ENCODE results near the gene GUCY2F. TPM values are rescaled to one million over a fixed set of nuclear protein-coding genes. Genes with fewer than 3 reads are reported as not detected.

GUCY2F gene
- polyA plus RNA-seq, 1 donor (not counting 4 experiments of a cell fraction or from before 2014, with no cell fraction given) = not detected

DNA sequence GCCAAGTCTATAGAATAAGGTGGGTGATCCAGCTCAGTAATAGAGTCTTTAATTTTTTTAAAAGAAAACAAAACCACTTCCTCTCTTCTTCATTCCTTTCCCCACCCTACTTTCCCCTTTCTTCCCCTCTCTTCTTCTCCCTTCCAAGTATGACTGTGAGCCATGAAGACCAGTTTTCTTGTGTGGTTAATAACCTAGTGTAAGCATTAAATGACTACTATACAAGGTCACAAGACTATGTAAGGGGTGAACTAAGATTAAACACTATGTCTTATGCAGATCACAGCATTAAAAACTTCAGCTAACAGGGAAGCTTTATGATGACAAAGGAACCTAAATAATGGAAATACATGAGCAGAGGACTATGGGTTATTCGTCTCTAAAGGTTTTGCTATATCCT, 135.4 kb downstream of the GUCY2F start:
- Histone ChIP-seq H3K27ac (ENCODE audit: control insufficient read depth, insufficient read depth, low read length) (no peak overlapping the region), H3K36me3 (ENCODE audit: control insufficient read depth in 2 of 2, extremely low read depth in 1 of 2, insufficient read depth in 2 of 2, low read length in 2 of 2) (no peaks in the 10 kb centered on the region), H3K4me3 (ENCODE audit: control insufficient read depth in 2 of 3, extremely low read depth in 1 of 3, insufficient read depth in 2 of 3, low read depth in 1 of 3, low read length in 3 of 3) (no peak overlapping the region), H3K9me1 (ENCODE audit: control insufficient read depth, extremely low read depth, insufficient read depth, low read length) (no peaks in the 10 kb centered on the region), H3K27me3 (ENCODE audit: control insufficient read depth, extremely low read depth, insufficient read depth, low read length) (no peaks in the 10 kb centered on the region), H3K9me3 (ENCODE audit: control insufficient read depth, low read depth, low read length) (no peaks in the 10 kb centered on the region), H2AFZ (ENCODE audit: control insufficient read depth, low read length) (no peak overlapping the region), H3K79me2 (ENCODE audit: control insufficient read depth, insufficient read depth, low read length) (no peaks in the 10 kb centered on the region), H4K20me1 (ENCODE audit: control insufficient read depth, extremely low read depth, insufficient read depth, low read length) (no peaks in the 10 kb centered on the region), H3K9ac (ENCODE audit: control insufficient read depth, extremely low read depth, insufficient read depth, low read length) (no peak overlapping the region), H3K4me1 (ENCODE audit: control insufficient read depth, extremely low read depth, insufficient read depth, low read length) (peaks cover 10% of the 10 kb centered on the region), H3K4me2 (ENCODE audit: control insufficient read depth, extremely low read depth, insufficient read depth, low read depth, low read length) (no peak overlapping the region)
- TF ChIP-seq, protein P1, sequence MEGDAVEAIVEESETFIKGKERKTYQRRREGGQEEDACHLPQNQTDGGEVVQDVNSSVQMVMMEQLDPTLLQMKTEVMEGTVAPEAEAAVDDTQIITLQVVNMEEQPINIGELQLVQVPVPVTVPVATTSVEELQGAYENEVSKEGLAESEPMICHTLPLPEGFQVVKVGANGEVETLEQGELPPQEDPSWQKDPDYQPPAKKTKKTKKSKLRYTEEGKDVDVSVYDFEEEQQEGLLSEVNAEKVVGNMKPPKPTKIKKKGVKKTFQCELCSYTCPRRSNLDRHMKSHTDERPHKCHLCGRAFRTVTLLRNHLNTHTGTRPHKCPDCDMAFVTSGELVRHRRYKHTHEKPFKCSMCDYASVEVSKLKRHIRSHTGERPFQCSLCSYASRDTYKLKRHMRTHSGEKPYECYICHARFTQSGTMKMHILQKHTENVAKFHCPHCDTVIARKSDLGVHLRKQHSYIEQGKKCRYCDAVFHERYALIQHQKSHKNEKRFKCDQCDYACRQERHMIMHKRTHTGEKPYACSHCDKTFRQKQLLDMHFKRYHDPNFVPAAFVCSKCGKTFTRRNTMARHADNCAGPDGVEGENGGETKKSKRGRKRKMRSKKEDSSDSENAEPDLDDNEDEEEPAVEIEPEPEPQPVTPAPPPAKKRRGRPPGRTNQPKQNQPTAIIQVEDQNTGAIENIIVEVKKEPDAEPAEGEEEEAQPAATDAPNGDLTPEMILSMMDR (optimal IDR thresholded peaks at IDR 0.05 in 1 of 3, IDR thresholded peaks at IDR 0.05 in 1 of 3, conservative IDR thresholded peaks at IDR 0.05 in 1 of 3; ENCODE audit: extremely low read depth in 1 of 3, insufficient read depth in 2 of 3, low read length in 3 of 3) = no peak
- FAIRE-seq (no peak), DNase-seq (ENCODE audit: low read depth, low spot score) (no peak)
- dilution Hi-C loops (cut with MboI; ENCODE audit: extremely low pct_ligation_motif_present, low sequenced_read_pairs) = no loop called here

DNA sequence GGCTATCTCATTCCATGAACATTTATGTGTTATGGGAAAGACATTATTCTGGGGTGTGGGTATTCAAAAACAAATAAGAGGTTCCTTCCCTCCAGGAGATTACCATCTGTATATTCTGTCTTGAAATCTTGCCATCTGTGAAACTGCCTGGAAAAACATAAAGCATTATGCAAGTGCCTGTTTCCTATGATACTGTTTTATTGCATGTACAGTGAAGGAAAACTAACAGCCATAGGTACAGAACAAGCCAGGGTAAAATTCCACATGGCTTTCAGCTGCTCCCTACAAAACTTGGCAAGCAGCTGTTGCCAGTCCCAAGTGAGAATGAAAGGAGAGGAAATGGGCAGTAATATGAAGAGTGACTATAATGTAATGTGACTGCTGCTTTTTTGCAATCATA, 136.0 kb downstream of the GUCY2F start:
- Histone ChIP-seq H3K4me1 (ENCODE audit: control insufficient read depth, extremely low read depth, insufficient read depth, low read length) (peaks cover 10% of the 10 kb centered on the region), H4K20me1 (ENCODE audit: control insufficient read depth, extremely low read depth, insufficient read depth, low read length) (no peaks in the 10 kb centered on the region), H3K4me2 (ENCODE audit: control insufficient read depth, extremely low read depth, insufficient read depth, low read depth, low read length) (no peak overlapping the region), H3K9me1 (ENCODE audit: control insufficient read depth, extremely low read depth, insufficient read depth, low read length) (no peaks in the 10 kb centered on the region), H3K36me3 (ENCODE audit: control insufficient read depth in 2 of 2, extremely low read depth in 1 of 2, insufficient read depth in 2 of 2, low read length in 2 of 2) (no peaks in the 10 kb centered on the region), H3K27ac (ENCODE audit: control insufficient read depth, insufficient read depth, low read length) (no peak overlapping the region), H3K79me2 (ENCODE audit: control insufficient read depth, insufficient read depth, low read length) (no peaks in the 10 kb centered on the region), H3K27me3 (ENCODE audit: control insufficient read depth, extremely low read depth, insufficient read depth, low read length) (no peaks in the 10 kb centered on the region), H3K9ac (ENCODE audit: control insufficient read depth, extremely low read depth, insufficient read depth, low read length) (no peak overlapping the region), H3K9me3 (ENCODE audit: control insufficient read depth, low read depth, low read length) (no peaks in the 10 kb centered on the region), H3K4me3 (ENCODE audit: control insufficient read depth in 2 of 3, extremely low read depth in 1 of 3, insufficient read depth in 2 of 3, low read depth in 1 of 3, low read length in 3 of 3) (no peak overlapping the region), H2AFZ (ENCODE audit: control insufficient read depth, low read length) (no peak overlapping the region)
- TF ChIP-seq EZH2 (IDR thresholded peaks at IDR 0.05; ENCODE audit: low read length) = no peak
- TF ChIP-seq, protein P1 (optimal IDR thresholded peaks at IDR 0.05 in 1 of 3, IDR thresholded peaks at IDR 0.05 in 1 of 3, conservative IDR thresholded peaks at IDR 0.05 in 1 of 3; ENCODE audit: extremely low read depth in 1 of 3, insufficient read depth in 2 of 3, low read length in 3 of 3) = no peak
- dilution Hi-C loops (cut with MboI; ENCODE audit: extremely low pct_ligation_motif_present, low sequenced_read_pairs) = no loop called here
- no peak for FAIRE-seq
- no peak for DNase-seq (ENCODE audit: low read depth, low spot score)

Measured in keratinocyte (primary cell).